Liver (tissue), 9 donors: ENCODE results near the gene DACH1. TPM values are rescaled to one million over a fixed set of nuclear protein-coding genes. Genes with fewer than 3 reads are reported as not detected.

Experiments used
- DNase-seq: peaks from one replicate; pipeline ENCODE4 v3.0.0-alpha.2; 2017; ENCODE audit warnings: low spot score
- H3K27ac ChIP-seq, 2 donors: one replicate each; pipeline ENCODE4 v1.7.0; 2013; ENCODE audit warnings: inconsistent platforms in 2 of 2, low read length in 2 of 2, control low read depth in 1 of 2, low read depth in 1 of 2, mild to moderate bottlenecking in 1 of 2
- H3K27me3 ChIP-seq, 4 donors: one replicate each; pipeline versions ENCODE4 v1.6.1 to v1.7.0; 2013; ENCODE audit warnings: low read length in 3 of 4, inconsistent platforms in 1 of 4, mild to moderate bottlenecking in 1 of 4, moderate library complexity in 1 of 4; ENCODE audit not compliant: control insufficient read depth in 4 of 4, insufficient read depth in 4 of 4
- H3K36me3 ChIP-seq, 4 donors: one replicate each; pipeline versions ENCODE4 v1.6.1 to v1.7.0; 2013; ENCODE audit warnings: low read length in 3 of 4, mild to moderate bottlenecking in 3 of 4, low read depth in 1 of 4, moderate library complexity in 1 of 4; ENCODE audit not compliant: control insufficient read depth in 4 of 4, insufficient read depth in 3 of 4
- H3K4me1 ChIP-seq, 4 donors: one replicate each; pipeline versions ENCODE4 v1.6.1 to v1.7.0; 2013; ENCODE audit warnings: low read length in 3 of 4, mild to moderate bottlenecking in 3 of 4, moderate library complexity in 1 of 4; ENCODE audit not compliant: control insufficient read depth in 4 of 4, insufficient read depth in 4 of 4
- H3K4me3 ChIP-seq, 3 donors: one replicate each; pipeline versions ENCODE4 v1.6.1 to v1.7.0; 2013; ENCODE audit warnings: low read length in 3 of 3, control low read depth in 1 of 3, low read depth in 1 of 3, mild to moderate bottlenecking in 1 of 3
- H3K9ac ChIP-seq, 2 donors: one replicate each; pipeline ENCODE4 v1.7.0; 2013; ENCODE audit warnings: low read length in 2 of 2, mild to moderate bottlenecking in 2 of 2, moderate library complexity in 2 of 2, control low read depth in 1 of 2, low read depth in 1 of 2
- H3K9me3 ChIP-seq, 4 donors: one replicate each; pipeline versions ENCODE4 v1.6.1 to v1.7.0; 2013; ENCODE audit warnings: low read length in 3 of 4; ENCODE audit not compliant: control insufficient read depth in 4 of 4
- ATF3 ChIP-seq: IDR thresholded peaks from 2 replicates; pipeline ENCODE4 v1.6.1; 2016; ENCODE audit warnings: antibody characterized with exemption
- CTCF ChIP-seq: fragments of 150-350 bp; IDR thresholded peaks from 2 replicates; pipeline ENCODE4 v1.5.1; 2017; ENCODE audit warnings: improper control_type of control experiment, low read depth, low read length; ENCODE audit not compliant: missing input control
- EGR1 ChIP-seq, 2 donors: IDR thresholded peaks; 2 replicates each; pipeline ENCODE4 v1.6.1; 2016 to 2018; ENCODE audit warnings: antibody characterized with exemption in 2 of 2, low read depth in 2 of 2
- FOXA1 ChIP-seq: IDR thresholded peaks from 2 replicates; pipeline ENCODE4 v1.6.1; 2016; ENCODE audit warnings: antibody characterized with exemption
- FOXA2 ChIP-seq: IDR thresholded peaks from 2 replicates; pipeline ENCODE4 v1.6.1; 2016; ENCODE audit warnings: antibody characterized with exemption
- GABPA ChIP-seq, 2 donors: IDR thresholded peaks in 1 of 2; conservative IDR thresholded peaks in 1 of 2; 2 replicates each; pipeline ENCODE4 v1.6.1; 2016; ENCODE audit warnings: antibody characterized with exemption in 2 of 2, mild to moderate bottlenecking in 1 of 2, moderate library complexity in 1 of 2
- HNF4A ChIP-seq, 2 donors: conservative IDR thresholded peaks; 2 replicates each; pipeline ENCODE4 v1.6.1; 2016; ENCODE audit warnings: antibody characterized with exemption in 2 of 2, mild to moderate bottlenecking in 2 of 2
- HNF4G ChIP-seq: IDR thresholded peaks from 2 replicates; pipeline ENCODE4 v1.6.1; 2016; ENCODE audit warnings: antibody characterized with exemption
- JUND ChIP-seq, 2 donors: IDR thresholded peaks; 2 replicates each; pipeline ENCODE4 v1.6.1; 2016; ENCODE audit warnings: antibody characterized with exemption in 2 of 2
- MAX ChIP-seq: IDR thresholded peaks from 2 replicates; pipeline ENCODE4 v1.6.1; 2016; ENCODE audit warnings: antibody characterized with exemption
- NR2F2 ChIP-seq: IDR thresholded peaks from 2 replicates; pipeline ENCODE4 v1.6.1; 2016; ENCODE audit warnings: antibody characterized with exemption
- RAD21 ChIP-seq, 2 donors: IDR thresholded peaks; 2 replicates each; pipeline ENCODE4 v1.6.1; 2016; ENCODE audit warnings: antibody characterized with exemption in 2 of 2, mild to moderate bottlenecking in 2 of 2
- REST ChIP-seq: IDR thresholded peaks from 2 replicates; pipeline ENCODE4 v1.6.1; 2016; ENCODE audit warnings: antibody characterized with exemption, mild to moderate bottlenecking
- RXRA ChIP-seq, 2 donors: IDR thresholded peaks; 2 replicates each; pipeline ENCODE4 v1.6.1; 2017 to 2018; ENCODE audit warnings: antibody characterized with exemption in 2 of 2, mild to moderate bottlenecking in 1 of 2
- SP1 ChIP-seq: IDR thresholded peaks from 2 replicates; pipeline ENCODE4 v1.6.1; 2018; ENCODE audit warnings: antibody characterized with exemption, mild to moderate bottlenecking
- TAF1 ChIP-seq: conservative IDR thresholded peaks from 2 replicates; pipeline ENCODE4 v1.6.1; 2016; ENCODE audit warnings: antibody characterized with exemption, mild to moderate bottlenecking
- YY1 ChIP-seq: IDR thresholded peaks from 2 replicates; pipeline ENCODE4 v1.6.1; 2016; ENCODE audit warnings: antibody characterized with exemption, mild to moderate bottlenecking
- ZBTB33 ChIP-seq: IDR thresholded peaks from 2 replicates; pipeline ENCODE4 v1.6.1; 2016; ENCODE audit warnings: antibody characterized with exemption
- WGBS: extraction: QIAGEN DNeasy Blood & Tissue Kit; methylation state at CpG from one replicate; pipeline ENCODE4 v1.1.7; 2013; 5-methylcytosine and 5-hydroxymethylcytosine counted together
- polyA plus RNA-seq, 2 donors: library from polyadenylated mRNA; stranded (reverse) in 1 of 2; unstranded in 1 of 2; fragments of 200-250 nt in 1 of 2; fragments of >200 nt in 1 of 2; fragmentation: Nextera tagmentation in 1 of 2; extraction: Ambion mirVana in 1 of 2; gene quantifications; one replicate each; pipeline versions ENCODE4 v1.2.1 to v1.2.3, GENCODE V29; 2013 to 2015
- total RNA-seq, 2 donors: library from RNA; depleted of rRNA; stranded (reverse); fragments of >200 nt; gene quantifications; one replicate each; pipeline ENCODE4 v1.2.3, GENCODE V29; 2014
- donor health status: healthy.
- donor health status: healthy.
- donor health status: healthy.
- donor health status: healthy.
- donor health status: healthy.

The DACH1 gene
- total and polyA plus RNA-seq, 4 donors = 0.28 to 1.9 (median 0.77) TPM

GRCh38 chr13:71469626-71470025 is 397.4 kb downstream of the DACH1 start (continued):
- TF ChIP-seq JUND (IDR thresholded peaks at IDR 0.05) (no peak), ATF3 (no peak), ZBTB33 (no peak), RAD21 (IDR thresholded peaks at IDR 0.05) (no peak)

GRCh38 chr13:71464686-71465085 is 402.3 kb downstream of the DACH1 start:
- H3K27ac ChIP-seq = no peak overlapping the region
- no peak overlapping the region for H3K4me3 ChIP-seq
- H3K27me3 ChIP-seq = no peaks in the 10 kb centered on the region
- TF ChIP-seq YY1 = no peak
- TF ChIP-seq MAX = no peak
- TF ChIP-seq EGR1 (IDR thresholded peaks at IDR 0.05; ENCODE audit: low read depth in 2 of 2) = no peak
- TF ChIP-seq GABPA (IDR thresholded peaks at IDR 0.05 in 1 of 2, conservative IDR thresholded peaks at IDR 0.05 in 1 of 2) = no peak
- TF ChIP-seq HNF4A (conservative IDR thresholded peaks at IDR 0.05) = no peak
- TF ChIP-seq ATF3 = no peak
- no peak for TF ChIP-seq SP1
- no peak for TF ChIP-seq RAD21 (IDR thresholded peaks at IDR 0.05)
- TF ChIP-seq FOXA2 = no peak
- no peak for TF ChIP-seq REST
- TF ChIP-seq CTCF = no peak
- TF ChIP-seq RXRA (IDR thresholded peaks at IDR 0.05) = no peak
- TF ChIP-seq FOXA1 = no peak
- TF ChIP-seq NR2F2 = no peak
- TF ChIP-seq HNF4G = no peak
- no peak for TF ChIP-seq TAF1
- TF ChIP-seq ZBTB33 = no peak
- 81% methylated on average over 1 of the region's 1 CpG for WGBS
- H3K36me3 ChIP-seq = no peaks in the 10 kb centered on the region
- no peak for DNase-seq
- H3K4me1 ChIP-seq = no peaks in the 10 kb centered on the region
- no peak overlapping the region for H3K9ac ChIP-seq
- no peaks in the 10 kb centered on the region for H3K9me3 ChIP-seq
